Panc1 (cell line): ENCODE results near the gene FTL.

Source experiments
- CTCF ChIP-seq: fragments of 450-650 bp; IDR thresholded peaks from 2 replicates; pipeline ENCODE4 v1.5.1; 2017; ENCODE audit warnings: mild to moderate bottlenecking
- POLR2AphosphoS5 ChIP-seq: IDR thresholded peaks from 2 replicates; pipeline ENCODE4 v1.6.1; 2012; ENCODE audit warnings: mild to moderate bottlenecking, low read depth, low read length, moderate library complexity
- REST ChIP-seq, 2 experiments: IDR thresholded peaks; 2 replicates each; pipeline ENCODE4 v1.6.1; 2011 to 2012; ENCODE audit warnings: low read depth in 2 of 2, control low read depth in 1 of 2, low read length in 1 of 2, mild to moderate bottlenecking in 1 of 2, moderate library complexity in 1 of 2; ENCODE audit not compliant: insufficient read depth in 1 of 2
- SIN3A ChIP-seq: IDR thresholded peaks from 2 replicates; pipeline ENCODE4 v1.6.1; 2012; ENCODE audit warnings: low read depth, mild to moderate bottlenecking, low read length, moderate library complexity, borderline replicate concordance; ENCODE audit not compliant: insufficient read depth
- TCF7L2 ChIP-seq: IDR thresholded peaks from 2 replicates; pipeline ENCODE4 v1.6.1; 2011; ENCODE audit warnings: mild to moderate bottlenecking, low read depth, low read length, inconsistent platforms

DNA sequence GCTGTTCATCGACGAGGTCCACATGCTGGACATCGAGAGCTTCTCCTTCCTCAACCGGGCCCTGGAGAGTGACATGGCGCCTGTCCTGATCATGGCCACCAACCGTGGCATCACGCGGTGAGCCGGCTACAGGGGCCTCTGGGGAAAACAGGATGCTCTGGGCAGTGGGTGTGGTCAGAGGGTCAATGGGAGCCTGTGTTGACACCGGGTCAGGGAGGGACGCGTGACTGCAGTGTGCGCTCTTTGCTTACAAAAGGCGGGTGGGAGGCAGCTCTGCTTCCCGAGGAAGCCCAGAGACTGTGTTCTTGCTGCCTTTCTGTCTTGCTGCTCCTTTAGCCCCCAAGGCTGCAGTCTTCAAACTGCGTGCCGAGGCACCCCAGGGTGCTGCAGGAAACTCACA is 46.1 kb downstream of the FTL start:
- TF ChIP-seq CTCF (no peak), POLR2AphosphoS5 (no peak), SIN3A (no peak), TCF7L2 (no peak), REST (IDR thresholded peaks at IDR 0.05; ENCODE audit: insufficient read depth in 1 of 2, low read depth in 2 of 2, low read length in 1 of 2) (no peak)
